HepG2 (cell line): ENCODE data around the gene ZBTB17. TPM values are rescaled to one million over a fixed set of nuclear protein-coding genes. Genes with fewer than 3 reads are reported as not detected.

Experiments used
- ATAC-seq: fragments of 200-7000 bp; cut with Tn5 transposase; 3 replicates; pipeline ENCODE4 v1.9.1; 2020; ENCODE audit warnings: mild to moderate bottlenecking, moderate library complexity
- BruUV-seq: library from RNA; stranded (reverse); fragments of 400-500 nt; replicated peaks from 2 replicates; lab custom pipeline; 2021; lab: Mats Ljungman, UMichigan
- CTCF ChIA-PET: fragments of 300-600 bp; formaldehyde crosslinking; extraction: SDS; loops from one replicate; lab custom pipeline; 2021; ENCODE audit warnings: low total read pairs, inconsistent platforms, low intra/inter-chr PET ratio; lab: Yijun Ruan, JAX
- POLR2A ChIA-PET: fragments of 350-600 bp; sonication (Branson Sonifier 250); formaldehyde crosslinking; loops from one replicate; lab custom pipeline; 2020; ENCODE audit warnings: antibody characterized with exemption, inconsistent platforms; lab: Yijun Ruan, JAX
- DNase-seq: peaks from one replicate; pipeline ENCODE4 v3.0.0-alpha.2; 2015; ENCODE audit warnings: low spot score
- FAIRE-seq: peaks from 3 replicates; lab custom pipeline; 2011; peaks lifted over from hg19 to GRCh38; lab: Jason Lieb, UNC
- H2AFZ ChIP-seq: one replicate; pipeline ENCODE4 v1.6.1; 2011; ENCODE audit warnings: low read length, inconsistent platforms
- H3K27ac ChIP-seq: fragments of 300-600 bp; 3 replicates; pipeline ENCODE4 v1.8.0; 2011; ENCODE audit warnings: mixed run types, mild to moderate bottlenecking, mixed read lengths, low read length, inconsistent platforms; ENCODE audit not compliant: insufficient read depth; ENCODE audit errors: extremely low read length
- H3K27me3 ChIP-seq, 2 experiments: fragments of 200-600 bp in 1 of 2; 2 replicates in 1 of 2; 3 replicates in 1 of 2; pipeline versions ENCODE4 v1.6.0 to v1.8.0; 2011; ENCODE audit warnings: low read length in 2 of 2, mild to moderate bottlenecking in 2 of 2, moderate library complexity in 2 of 2, inconsistent platforms in 1 of 2; ENCODE audit not compliant: insufficient read depth in 2 of 2, control insufficient read depth in 1 of 2
- H3K36me3 ChIP-seq, 2 experiments: fragments of 200-600 bp in 1 of 2; replicated peaks in 1 of 2; 2 replicates in 1 of 2; 3 replicates in 1 of 2; pipeline versions ENCODE4 v1.5.1 to v1.8.0; 2011; ENCODE audit warnings: low read length in 2 of 2, inconsistent platforms in 1 of 2; ENCODE audit not compliant: insufficient read depth in 2 of 2, control insufficient read depth in 1 of 2
- H3K4me1 ChIP-seq: 2 replicates; pipeline ENCODE4 v1.5.1; 2012; ENCODE audit warnings: low read length, inconsistent platforms; ENCODE audit not compliant: insufficient read depth
- H3K4me2 ChIP-seq: 2 replicates; pipeline ENCODE4 v1.6.0; 2011; ENCODE audit warnings: low read depth, low read length, inconsistent platforms
- H3K4me3 ChIP-seq, 3 experiments: fragments of 200-600 bp in 1 of 3; sonication (generic), shearing (Covaris generic) in 1 of 3; replicated peaks in 1 of 3; 2 replicates each; pipeline ENCODE4 v1.5.1; 2011 to 2016; ENCODE audit warnings: low read length in 3 of 3, inconsistent platforms in 2 of 3, low read depth in 2 of 3, mild to moderate bottlenecking in 2 of 3, control low read depth in 1 of 3, mixed read lengths in 1 of 3; ENCODE audit not compliant: insufficient read depth in 1 of 3
- H3K79me2 ChIP-seq: one replicate; pipeline ENCODE4 v1.6.1; 2011; ENCODE audit warnings: low read length, inconsistent platforms; ENCODE audit not compliant: insufficient read depth
- H3K9ac ChIP-seq: 2 replicates; pipeline ENCODE4 v1.6.0; 2011; ENCODE audit warnings: mild to moderate bottlenecking, low read depth, low read length, inconsistent platforms; ENCODE audit not compliant: insufficient read depth
- H3K9me3 ChIP-seq: 2 replicates; pipeline ENCODE4 v1.5.1; 2012; ENCODE audit warnings: mild to moderate bottlenecking, low read length
- H4K20me1 ChIP-seq: 2 replicates; pipeline ENCODE4 v1.6.0; 2011; ENCODE audit warnings: inconsistent platforms, mild to moderate bottlenecking, low read length, moderate library complexity; ENCODE audit not compliant: insufficient read depth
- KDM5A ChIP-seq: fragments of 200-600 bp; sonication (generic); IDR thresholded peaks from 2 replicates; pipeline ENCODE4 v1.7.0; 2018; ENCODE audit warnings: antibody characterized with exemption, mild to moderate bottlenecking, low read length, borderline replicate concordance
- NBN ChIP-seq: fragments of 450-650 bp; conservative IDR thresholded peaks from 2 replicates; pipeline ENCODE4 v1.6.1; 2017
- RXRA ChIP-seq: sonication (generic); formaldehyde crosslinking; IDR thresholded peaks from 2 replicates; pipeline ENCODE4 v1.5.1; 2020; ENCODE audit warnings: missing genetic modification reagents
- SAFB2 ChIP-seq: sonication (generic); formaldehyde crosslinking; IDR thresholded peaks from 2 replicates; pipeline ENCODE4 v1.5.1; 2020; ENCODE audit warnings: missing genetic modification reagents, low read depth, mild to moderate bottlenecking, borderline replicate concordance
- SMYD3 ChIP-seq: sonication (generic); formaldehyde crosslinking; IDR thresholded peaks from 2 replicates; pipeline ENCODE4 v1.8.1; 2023; ENCODE audit warnings: mild to moderate bottlenecking, missing genetic modification reagents
- ZBTB8A ChIP-seq: sonication (generic); formaldehyde crosslinking; IDR thresholded peaks from 2 replicates; pipeline ENCODE4 v1.4.0; 2020; ENCODE audit warnings: mild to moderate bottlenecking, low read depth, missing genetic modification reagents, borderline replicate concordance
- ZFP90 ChIP-seq: sonication (generic); formaldehyde crosslinking; IDR thresholded peaks from 2 replicates; pipeline ENCODE4 v1.8.0; 2022; ENCODE audit warnings: missing genetic modification reagents, mild to moderate bottlenecking, inconsistent platforms, borderline replicate concordance
- ZNF142 ChIP-seq: sonication (generic); formaldehyde crosslinking; IDR thresholded peaks from 2 replicates; pipeline ENCODE4 v1.4.0; 2020; ENCODE audit warnings: missing genetic modification reagents
- ZNF253 ChIP-seq: sonication (generic); formaldehyde crosslinking; IDR thresholded peaks from 2 replicates; pipeline ENCODE4 v1.8.0; 2022; ENCODE audit warnings: mild to moderate bottlenecking, missing genetic modification reagents, borderline replicate concordance
- ZNF33A ChIP-seq: sonication (generic); formaldehyde crosslinking; IDR thresholded peaks from 2 replicates; pipeline ENCODE4 v1.5.1; 2020; ENCODE audit warnings: missing genetic modification reagents, mild to moderate bottlenecking, moderate library complexity, borderline replicate concordance
- ZSCAN12 ChIP-seq: sonication (generic); formaldehyde crosslinking; IDR thresholded peaks from 2 replicates; pipeline ENCODE4 v1.9.0; 2021; ENCODE audit warnings: mild to moderate bottlenecking, missing genetic modification reagents
- ZSCAN30 ChIP-seq: sonication (generic); formaldehyde crosslinking; IDR thresholded peaks from 2 replicates; pipeline ENCODE4 v1.5.0; 2020; ENCODE audit warnings: mild to moderate bottlenecking, missing genetic modification reagents
- whole genome bisulfite sequencing: methylation state at CpG from one replicate; pipeline ENCODE4 v1.1.6; 2017; ENCODE audit warnings: low lambda C conversion rate; 5-methylcytosine and 5-hydroxymethylcytosine counted together
- in situ Hi-C: cut with HindIII; loops from 2 replicates; pipeline ENCODE4 v1.10.0; 2017; ENCODE audit warnings: low pct_unique_long_range_greater_than_20kb; ENCODE audit not compliant: extremely low pct_ligation_motif_present
- intact Hi-C: fragments of 100-400 bp; cut with micrococcal nuclease; formaldehyde crosslinking; loops from one replicate; pipeline ENCODE4 v1.10.0; 2022; ENCODE audit not compliant: unreplicated experiment
- polyA plus RNA-seq, 8 experiments: library from polyadenylated mRNA; depleted of rRNA in 3 of 8; stranded (reverse) in 7 of 8; unstranded in 1 of 8; fragments of >200 nt; fragmentation: Illumina TruSeq in 4 of 8; extraction: Trizol in 4 of 8; gene quantifications; 2 replicates each; pipeline versions ENCODE4 v1.2.1 to v1.2.3, GENCODE V29; 2011 to 2016; ENCODE audit warnings: low read depth in 4 of 8, missing spikeins in 1 of 8, mixed read lengths in 1 of 8; ENCODE audit not compliant: insufficient read depth in 1 of 8
- total RNA-seq, 5 experiments: library from RNA; depleted of rRNA; stranded (reverse); fragments of >200 nt; fragmentation: Illumina TruSeq; extraction: Trizol; gene quantifications; 2 replicates each; pipeline ENCODE4 v1.2.3, GENCODE V29; 2016; ENCODE audit warnings: low read depth in 1 of 5
- TF ChIP-seq, protein P1 (sequence below): sonication (generic); formaldehyde crosslinking; IDR thresholded peaks from 2 replicates; pipeline ENCODE4 v1.5.1; 2020; ENCODE audit warnings: mild to moderate bottlenecking, missing genetic modification reagents, moderate library complexity
- TF ChIP-seq, protein P2 (sequence below): sonication (generic); formaldehyde crosslinking; IDR thresholded peaks from 2 replicates; pipeline ENCODE4 v1.4.0; 2020; ENCODE audit warnings: low read depth, mild to moderate bottlenecking, missing genetic modification reagents

ZBTB17 gene
- total and polyA plus RNA-seq, 2 of the 13 experiments (the other 11 are each of a cell fraction or from before 2014, with no cell fraction given) = 16.7 to 17.0 TPM

DNA sequence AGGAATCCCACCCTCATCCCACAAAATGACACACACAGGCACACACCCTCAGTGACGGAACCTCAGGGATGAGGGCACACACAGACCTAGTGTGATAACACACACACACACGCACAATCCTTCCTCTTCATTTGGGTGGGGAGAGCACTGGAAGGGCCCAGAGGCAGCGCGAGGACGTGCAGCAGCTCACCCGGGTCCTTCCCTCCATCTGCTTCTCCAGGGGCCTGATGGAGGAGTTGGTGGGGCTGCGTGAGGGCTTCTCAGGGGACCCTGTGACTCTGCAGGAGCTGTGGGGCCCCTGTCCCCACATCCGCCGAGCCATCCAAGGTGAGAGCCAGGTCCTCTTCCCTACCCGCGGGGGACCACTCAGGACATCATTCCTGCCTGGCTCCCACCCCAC is 46.5 kb upstream of the ZBTB17 start:
- Histone ChIP-seq H3K4me1 (peaks cover 37% of the 10 kb centered on the region), H4K20me1 (no peaks in the 10 kb centered on the region), H3K4me2 (no peak overlapping the region), H3K79me2 (no peaks in the 10 kb centered on the region), H3K9ac (no peak overlapping the region), H3K4me3 (no peak overlapping the region), H2AFZ (no peak overlapping the region), H3K36me3 (no peaks in the 10 kb centered on the region), H3K9me3 (no peaks in the 10 kb centered on the region), H3K27me3 (peaks cover 11 to 65% of the 10 kb centered on the region in 2 experiments; a peak in 4 of 5 replicates), H3K27ac (no peak overlapping the region)
- CTCF ChIA-PET = no interaction called here
- in situ Hi-C loops = no loop called here
- POLR2A ChIA-PET = no interaction called here
- ATAC-seq (no peak), FAIRE-seq (no peak), DNase-seq (no peak)
- BruUV-seq = no TSS peak
- intact Hi-C loops = no loop called here
- WGBS = 32% methylated on average over 3 of the region's 11 CpGs
- TF ChIP-seq ZSCAN12 (no peak), SMYD3 (no peak), ZNF253 (no peak), KDM5A (no peak), ZNF33A (no peak), ZNF142 (CRISPR knock-in tag) (no peak), ZBTB8A (no peak), RXRA (CRISPR knock-in tag) (no peak), ZSCAN30 (CRISPR knock-in tag) (no peak), SAFB2 (CRISPR knock-in tag) (no peak), NBN (no peak), ZFP90 (CRISPR knock-in tag) (no peak)
- TF ChIP-seq, protein P1, sequence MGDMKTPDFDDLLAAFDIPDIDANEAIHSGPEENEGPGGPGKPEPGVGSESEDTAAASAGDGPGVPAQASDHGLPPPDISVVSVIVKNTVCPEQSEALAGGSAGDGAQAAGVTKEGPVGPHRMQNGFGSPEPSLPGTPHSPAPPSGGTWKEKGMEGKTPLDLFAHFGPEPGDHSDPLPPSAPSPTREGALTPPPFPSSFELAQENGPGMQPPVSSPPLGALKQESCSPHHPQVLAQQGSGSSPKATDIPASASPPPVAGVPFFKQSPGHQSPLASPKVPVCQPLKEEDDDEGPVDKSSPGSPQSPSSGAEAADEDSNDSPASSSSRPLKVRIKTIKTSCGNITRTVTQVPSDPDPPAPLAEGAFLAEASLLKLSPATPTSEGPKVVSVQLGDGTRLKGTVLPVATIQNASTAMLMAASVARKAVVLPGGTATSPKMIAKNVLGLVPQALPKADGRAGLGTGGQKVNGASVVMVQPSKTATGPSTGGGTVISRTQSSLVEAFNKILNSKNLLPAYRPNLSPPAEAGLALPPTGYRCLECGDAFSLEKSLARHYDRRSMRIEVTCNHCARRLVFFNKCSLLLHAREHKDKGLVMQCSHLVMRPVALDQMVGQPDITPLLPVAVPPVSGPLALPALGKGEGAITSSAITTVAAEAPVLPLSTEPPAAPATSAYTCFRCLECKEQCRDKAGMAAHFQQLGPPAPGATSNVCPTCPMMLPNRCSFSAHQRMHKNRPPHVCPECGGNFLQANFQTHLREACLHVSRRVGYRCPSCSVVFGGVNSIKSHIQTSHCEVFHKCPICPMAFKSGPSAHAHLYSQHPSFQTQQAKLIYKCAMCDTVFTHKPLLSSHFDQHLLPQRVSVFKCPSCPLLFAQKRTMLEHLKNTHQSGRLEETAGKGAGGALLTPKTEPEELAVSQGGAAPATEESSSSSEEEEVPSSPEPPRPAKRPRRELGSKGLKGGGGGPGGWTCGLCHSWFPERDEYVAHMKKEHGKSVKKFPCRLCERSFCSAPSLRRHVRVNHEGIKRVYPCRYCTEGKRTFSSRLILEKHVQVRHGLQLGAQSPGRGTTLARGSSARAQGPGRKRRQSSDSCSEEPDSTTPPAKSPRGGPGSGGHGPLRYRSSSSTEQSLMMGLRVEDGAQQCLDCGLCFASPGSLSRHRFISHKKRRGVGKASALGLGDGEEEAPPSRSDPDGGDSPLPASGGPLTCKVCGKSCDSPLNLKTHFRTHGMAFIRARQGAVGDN (CRISPR knock-in tag) = no peak
- TF ChIP-seq, protein P2, sequence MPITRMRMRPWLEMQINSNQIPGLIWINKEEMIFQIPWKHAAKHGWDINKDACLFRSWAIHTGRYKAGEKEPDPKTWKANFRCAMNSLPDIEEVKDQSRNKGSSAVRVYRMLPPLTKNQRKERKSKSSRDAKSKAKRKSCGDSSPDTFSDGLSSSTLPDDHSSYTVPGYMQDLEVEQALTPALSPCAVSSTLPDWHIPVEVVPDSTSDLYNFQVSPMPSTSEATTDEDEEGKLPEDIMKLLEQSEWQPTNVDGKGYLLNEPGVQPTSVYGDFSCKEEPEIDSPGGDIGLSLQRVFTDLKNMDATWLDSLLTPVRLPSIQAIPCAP (CRISPR knock-in tag) = no peak
